GM19035 (cell line): ENCODE measurements around the gene ENTR1.

Experiments used
- ATAC-seq: cut with Tn5 transposase; IDR thresholded peaks from one replicate; pipeline ENCODE4 v1.9.1; 2021; ENCODE audit not compliant: unreplicated experiment

ENTR1 gene

GRCh38 chr9:136363106-136363948, 47.1 kb downstream of the ENTR1 start, which contains the start of gene DNLZ:
Gene DNLZ, minus strand, starts transcription at chr9:136363744. Its CDS starts 30 bp downstream, at chr9:136363714.
- ATAC-seq: peak; percentile 75

GRCh38 chr9:136362450-136362784, 48.0 kb downstream of the ENTR1 start:
- ATAC-seq: no peak

GRCh38 chr9:136361754-136362449, 48.5 kb downstream of the ENTR1 start:
- no peak for ATAC-seq

GRCh38 chr9:136361047-136361753, 49.2 kb downstream of the ENTR1 start:
- ATAC-seq: no peak

- no peak for ATAC-seq
Observed at GRCh38 chr9:136359774-136360718, 50.4 kb downstream of the ENTR1 start.

- ATAC-seq: no peak
Observed at GRCh38 chr9:136358888-136359287, 51.5 kb downstream of the ENTR1 start.

- ATAC-seq: no peak
Observed at GRCh38 chr9:136358016-136358415, 52.4 kb downstream of the ENTR1 start.

GRCh38 chr9:136357202-136357725, 53.1 kb downstream of the ENTR1 start:
- ATAC-seq: no peak

GRCh38 chr9:136355616-136356557, 54.5 kb downstream of the ENTR1 start:
- ATAC-seq: no peak

GRCh38 chr9:136354592-136355085, 55.8 kb downstream of the ENTR1 start:
- no peak for ATAC-seq

- no peak for ATAC-seq
Observed at GRCh38 chr9:136353757-136354488, 56.5 kb downstream of the ENTR1 start.

- no peak for ATAC-seq
Observed at GRCh38 chr9:136353088-136353487, 57.3 kb downstream of the ENTR1 start.

GRCh38 chr9:136352682-136353081, 57.7 kb downstream of the ENTR1 start:
- ATAC-seq: no peak
